GM19455 (cell line): ENCODE measurements around the gene HEMK1.

Experiments used
- ATAC-seq: cut with Tn5 transposase; IDR thresholded peaks from one replicate; pipeline ENCODE4 v1.9.1; 2021; ENCODE audit not compliant: unreplicated experiment

Gene HEMK1

DNA sequence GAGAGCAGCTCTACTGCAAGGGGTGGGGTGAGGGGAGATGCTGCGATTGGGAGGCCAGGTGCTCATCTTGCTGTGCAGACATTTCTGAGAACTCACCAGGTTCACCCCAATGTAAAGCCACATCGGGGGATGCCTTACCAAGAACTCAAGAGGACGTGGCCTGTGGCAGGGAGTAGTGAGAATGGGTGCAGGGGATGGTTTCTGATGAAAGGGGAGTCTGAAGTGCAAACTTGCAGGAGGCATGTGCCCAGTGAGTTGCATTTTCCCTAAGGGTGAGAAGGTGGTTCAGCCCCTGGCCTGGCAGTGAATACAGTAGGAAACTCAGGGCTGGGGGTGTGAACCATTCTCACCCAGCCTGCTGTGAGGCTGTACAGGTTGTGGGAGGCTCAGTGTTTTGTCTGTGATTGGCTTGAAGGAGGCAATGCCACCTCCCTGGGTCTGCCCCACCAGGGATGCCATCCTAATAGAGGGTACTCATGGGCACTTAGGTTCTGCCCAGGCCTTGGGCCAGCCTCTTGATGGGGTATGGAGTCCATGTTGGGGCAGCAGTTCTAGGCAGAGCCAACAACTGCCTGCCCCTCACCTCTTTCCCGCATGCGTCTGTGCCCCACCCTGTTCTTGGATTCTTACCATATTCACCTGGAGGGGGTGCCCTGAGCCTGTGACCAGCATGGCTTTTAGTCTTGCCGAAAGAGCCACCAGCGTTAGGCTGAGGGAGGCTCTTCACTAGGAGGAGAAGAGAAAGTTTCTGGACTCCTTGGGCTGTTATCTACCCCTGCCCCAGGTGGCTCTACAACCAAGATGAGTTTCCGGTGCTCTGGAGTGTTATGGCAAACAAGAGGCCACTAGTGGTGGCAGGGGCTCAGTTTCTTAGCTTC is 4.5 kb downstream of the HEMK1 start:
- no peak for ATAC-seq

DNA sequence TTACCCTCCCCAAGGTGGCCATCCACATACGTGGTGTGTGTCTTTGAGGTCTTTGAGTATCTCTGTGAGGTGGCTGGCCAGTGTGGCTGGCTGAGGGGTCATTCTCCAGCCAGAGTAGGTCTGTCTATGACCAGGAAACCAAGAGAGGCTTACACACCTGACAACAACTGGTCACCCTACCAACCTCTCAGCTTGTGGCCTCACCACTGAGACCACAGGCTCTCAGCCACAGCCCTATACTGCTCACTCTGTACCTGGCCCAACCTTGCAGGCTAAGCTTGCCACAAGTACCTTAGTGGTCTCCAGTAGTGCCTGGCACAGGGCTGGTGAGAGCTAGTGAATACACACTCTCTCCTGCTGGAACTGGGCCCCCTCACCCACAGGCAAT is 5.1 kb downstream of the HEMK1 start:
- ATAC-seq: no peak

DNA sequence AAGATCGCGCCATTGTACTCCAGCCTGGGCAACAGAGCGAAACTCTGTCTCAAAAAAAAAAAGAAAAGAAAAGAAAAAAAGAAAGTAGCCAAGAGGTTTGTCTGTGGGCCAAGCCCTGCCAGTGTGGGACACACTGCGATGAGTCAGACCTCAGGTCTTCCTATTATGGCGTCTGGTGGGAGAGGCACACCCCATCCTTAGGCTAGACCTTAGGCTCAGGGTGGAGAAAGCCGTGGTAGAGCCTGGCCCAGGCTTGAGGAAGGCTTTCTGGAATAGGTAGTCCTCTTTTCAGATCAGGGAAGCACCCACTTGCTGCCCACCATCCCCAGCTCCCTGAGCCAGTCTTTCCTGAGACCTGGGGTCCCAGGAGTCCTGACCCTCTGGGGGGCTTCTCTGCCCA is 6.0 kb downstream of the HEMK1 start:
- ATAC-seq: no peak

DNA sequence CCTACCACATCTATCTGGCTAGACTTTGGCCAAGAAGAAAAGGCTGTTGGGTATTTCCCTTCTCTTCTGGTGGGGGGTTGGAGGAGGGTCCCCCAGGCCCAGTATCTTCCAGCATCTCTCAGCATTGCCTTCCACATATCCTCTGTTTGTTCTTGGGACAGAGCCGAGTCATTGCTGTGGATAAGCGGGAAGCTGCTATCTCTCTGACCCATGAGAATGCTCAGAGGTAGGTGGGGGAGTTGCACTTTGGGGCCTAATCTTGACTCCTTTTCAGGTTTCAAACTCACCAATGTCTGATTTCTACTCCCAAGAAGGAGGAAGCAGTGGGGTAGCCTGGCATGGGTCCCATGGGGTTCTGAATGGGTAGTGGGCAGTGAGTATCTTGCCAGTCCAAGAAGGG is 8.0 kb downstream of the HEMK1 start:
- ATAC-seq: no peak

DNA sequence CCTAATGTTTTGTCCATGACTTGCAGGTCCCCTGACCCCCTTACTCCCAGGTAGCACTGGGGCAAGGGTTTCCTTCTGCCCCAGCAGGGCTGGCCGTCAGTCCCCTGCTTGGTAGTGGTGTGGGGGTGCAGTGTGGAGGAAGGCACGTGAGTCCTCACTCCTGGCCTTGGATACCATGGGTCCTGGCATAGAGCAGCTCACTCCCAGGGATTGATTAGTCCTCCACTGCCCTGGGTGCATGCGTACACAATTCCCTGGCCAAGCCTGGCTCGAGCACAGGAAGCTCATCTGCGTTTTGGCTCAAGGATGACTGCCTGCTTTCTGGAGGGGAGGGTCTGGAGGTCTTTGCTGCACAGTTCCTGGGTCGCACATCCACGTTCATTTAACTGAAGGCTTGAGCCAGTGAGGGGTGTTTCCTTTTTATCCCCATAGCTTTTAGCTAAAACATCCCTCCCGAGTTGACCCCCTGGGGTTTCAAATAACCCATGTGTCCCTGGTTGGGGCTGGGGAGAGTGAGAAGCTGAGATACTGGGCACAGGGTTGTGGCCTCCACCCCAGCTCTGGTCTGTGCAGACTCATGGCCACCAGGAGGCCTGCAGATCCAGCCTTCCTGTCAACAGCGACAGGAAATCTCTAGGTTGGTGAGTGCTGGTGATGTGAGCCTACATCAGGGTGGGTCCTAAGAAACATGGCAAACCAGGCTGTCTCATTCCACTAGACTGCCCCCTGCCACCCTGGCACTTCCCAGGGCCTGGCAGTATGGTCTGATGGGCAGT is 11.5 kb downstream of the HEMK1 start:
- no peak for ATAC-seq

DNA sequence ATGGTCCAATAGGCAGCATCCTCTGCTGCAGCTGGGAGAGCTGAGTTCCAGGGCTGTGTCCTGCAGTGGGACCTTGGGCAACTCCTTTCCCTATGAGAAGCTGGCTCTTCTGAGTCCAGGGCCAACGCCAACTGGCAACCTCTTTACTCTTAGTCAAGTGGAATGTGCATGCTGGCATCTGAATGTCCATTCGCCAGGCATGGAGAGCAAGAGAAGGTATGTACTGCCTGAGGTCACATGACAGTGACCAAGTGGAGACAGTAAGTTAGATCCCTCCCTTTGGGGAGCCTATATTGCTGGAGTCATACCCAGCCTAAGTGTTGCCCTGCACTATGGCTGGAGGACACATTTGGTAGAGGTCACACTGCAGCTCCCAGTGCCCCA is 12.1 kb downstream of the HEMK1 start:
- ATAC-seq: no peak

DNA sequence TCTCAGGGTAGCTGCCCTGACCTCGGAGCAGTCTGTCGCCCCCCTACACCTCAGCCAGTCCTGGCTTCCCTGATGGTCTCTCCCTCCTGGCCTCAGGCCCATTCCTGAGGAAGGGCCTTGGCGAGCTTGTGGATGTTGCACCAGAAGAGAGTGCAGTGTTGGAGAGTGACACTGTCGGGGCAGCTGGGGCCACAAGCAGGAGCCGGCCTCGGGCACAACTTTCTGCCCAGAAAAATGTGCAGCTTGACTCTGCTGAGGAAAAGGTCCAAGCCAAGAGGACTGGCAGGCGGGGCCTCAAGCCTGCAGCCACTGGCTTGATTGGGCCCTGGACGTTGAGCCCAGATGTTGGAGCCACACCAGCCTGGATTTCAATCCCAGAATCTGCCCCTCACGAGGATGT is 12.8 kb downstream of the HEMK1 start:
- ATAC-seq: no peak

DNA sequence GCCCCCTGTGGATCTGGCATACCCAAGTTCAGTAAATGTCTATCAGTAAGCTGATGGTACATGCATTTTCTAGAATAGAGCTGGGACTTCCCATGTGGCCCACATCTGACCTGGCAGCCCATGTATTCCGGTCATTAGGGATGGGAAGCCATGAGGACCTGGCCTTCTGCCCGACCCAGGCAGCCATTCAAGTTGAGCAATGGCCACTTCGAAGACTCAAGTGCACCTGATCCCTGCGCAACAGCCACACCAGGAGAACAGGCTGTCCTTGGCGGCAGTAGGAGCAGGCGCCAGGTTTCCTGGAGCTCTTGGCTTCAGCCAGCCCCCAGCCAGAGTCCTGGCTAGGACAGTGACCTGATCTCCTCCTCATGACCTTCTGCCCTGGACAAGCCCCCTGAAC is 14.6 kb downstream of the HEMK1 start:
- ATAC-seq: no peak

DNA sequence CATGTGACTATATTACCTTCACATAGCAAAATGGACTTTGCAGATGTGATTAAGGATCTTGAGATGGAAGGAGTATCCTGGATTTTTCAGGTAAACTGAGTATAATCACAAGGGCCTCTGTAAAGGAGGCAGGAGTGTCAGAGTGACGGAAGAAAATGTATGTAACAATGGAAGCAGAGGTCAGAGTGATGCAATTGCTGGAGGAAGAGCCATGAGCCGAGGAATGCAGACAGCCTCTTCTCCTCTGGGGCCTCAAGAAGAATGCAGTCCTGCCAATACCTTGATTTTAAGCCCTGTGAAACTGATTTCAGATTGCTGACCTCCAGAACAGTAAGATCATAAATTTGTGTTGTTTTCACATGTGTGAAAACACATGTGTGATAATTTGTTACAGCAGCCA is 15.1 kb downstream of the HEMK1 start:
- no peak for ATAC-seq

DNA sequence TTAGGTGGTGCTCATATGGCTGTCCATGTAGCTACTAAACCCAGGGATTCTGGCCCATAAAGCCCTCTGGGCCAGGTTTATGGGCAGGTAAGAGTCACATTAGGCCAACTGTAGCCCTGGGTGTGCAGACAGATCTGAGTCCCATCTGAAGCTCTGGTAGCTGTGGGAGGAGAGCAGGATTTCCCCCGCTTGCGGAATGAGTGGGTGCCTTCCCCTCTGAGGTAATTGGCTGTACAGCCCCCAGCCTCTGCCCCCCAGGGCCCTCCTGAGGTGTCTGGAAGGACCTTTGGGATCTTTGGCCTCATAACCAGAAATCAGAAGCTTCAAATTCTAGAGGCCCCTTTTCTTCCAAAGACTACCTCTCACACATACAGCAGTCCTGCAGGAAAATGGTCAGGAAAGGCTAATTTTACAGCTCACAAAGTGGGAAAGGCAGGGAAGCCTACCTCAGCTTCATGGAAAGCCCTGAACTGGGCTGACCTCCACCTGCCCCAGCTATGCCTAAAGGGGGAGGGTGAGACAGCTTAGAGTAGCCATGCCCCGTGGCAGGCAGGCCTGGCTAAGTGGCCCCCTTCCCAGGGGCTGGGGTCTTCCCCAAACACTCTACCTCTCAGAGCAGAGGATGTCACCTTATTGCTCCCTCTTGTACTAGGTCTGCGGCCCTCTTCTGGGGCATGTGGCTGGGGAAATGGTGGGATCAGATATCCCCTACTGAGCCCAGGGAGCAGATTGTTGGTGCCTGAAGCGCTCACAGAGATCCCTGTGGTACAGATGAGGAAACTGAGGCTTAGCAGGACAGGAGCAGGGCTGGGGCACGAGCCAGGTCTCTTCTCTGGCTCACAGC is 16.8 kb downstream of the HEMK1 start:
- no peak for ATAC-seq

DNA sequence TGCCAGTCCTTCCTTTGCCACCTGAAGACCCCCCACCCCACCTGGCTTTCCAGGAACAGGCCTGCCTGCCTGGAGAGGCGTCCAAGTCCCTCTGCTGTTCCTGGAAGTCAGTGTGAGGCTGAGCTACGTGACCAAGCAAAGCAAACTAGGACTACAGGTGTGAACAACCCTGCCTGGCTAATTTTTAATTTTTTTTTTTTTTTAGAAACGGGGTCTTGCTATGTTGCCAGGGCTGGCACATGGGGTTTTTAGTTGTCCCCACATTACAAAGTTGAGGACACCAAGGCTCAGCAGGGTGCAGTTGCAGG is 17.4 kb downstream of the HEMK1 start:
- no peak for ATAC-seq

DNA sequence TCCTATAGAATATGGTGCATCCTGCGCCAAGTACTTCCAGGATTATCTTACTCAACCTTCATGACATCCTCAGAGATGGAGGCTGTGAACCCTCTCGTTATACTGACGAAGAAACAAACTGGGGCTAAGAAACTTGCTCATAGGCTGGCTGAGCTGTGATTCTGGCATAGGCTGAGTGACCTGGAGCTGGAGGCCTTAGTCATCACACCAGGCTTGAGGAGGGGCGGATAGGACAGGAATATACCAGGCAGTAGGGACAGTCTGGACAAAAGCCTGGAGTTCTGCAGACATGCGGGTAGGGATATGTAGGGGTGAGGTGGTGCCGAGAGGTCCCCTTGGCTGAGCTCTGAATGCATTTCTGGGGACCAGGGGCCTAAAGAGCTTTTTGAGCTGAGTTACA is 18.1 kb downstream of the HEMK1 start:
- ATAC-seq: no peak

DNA sequence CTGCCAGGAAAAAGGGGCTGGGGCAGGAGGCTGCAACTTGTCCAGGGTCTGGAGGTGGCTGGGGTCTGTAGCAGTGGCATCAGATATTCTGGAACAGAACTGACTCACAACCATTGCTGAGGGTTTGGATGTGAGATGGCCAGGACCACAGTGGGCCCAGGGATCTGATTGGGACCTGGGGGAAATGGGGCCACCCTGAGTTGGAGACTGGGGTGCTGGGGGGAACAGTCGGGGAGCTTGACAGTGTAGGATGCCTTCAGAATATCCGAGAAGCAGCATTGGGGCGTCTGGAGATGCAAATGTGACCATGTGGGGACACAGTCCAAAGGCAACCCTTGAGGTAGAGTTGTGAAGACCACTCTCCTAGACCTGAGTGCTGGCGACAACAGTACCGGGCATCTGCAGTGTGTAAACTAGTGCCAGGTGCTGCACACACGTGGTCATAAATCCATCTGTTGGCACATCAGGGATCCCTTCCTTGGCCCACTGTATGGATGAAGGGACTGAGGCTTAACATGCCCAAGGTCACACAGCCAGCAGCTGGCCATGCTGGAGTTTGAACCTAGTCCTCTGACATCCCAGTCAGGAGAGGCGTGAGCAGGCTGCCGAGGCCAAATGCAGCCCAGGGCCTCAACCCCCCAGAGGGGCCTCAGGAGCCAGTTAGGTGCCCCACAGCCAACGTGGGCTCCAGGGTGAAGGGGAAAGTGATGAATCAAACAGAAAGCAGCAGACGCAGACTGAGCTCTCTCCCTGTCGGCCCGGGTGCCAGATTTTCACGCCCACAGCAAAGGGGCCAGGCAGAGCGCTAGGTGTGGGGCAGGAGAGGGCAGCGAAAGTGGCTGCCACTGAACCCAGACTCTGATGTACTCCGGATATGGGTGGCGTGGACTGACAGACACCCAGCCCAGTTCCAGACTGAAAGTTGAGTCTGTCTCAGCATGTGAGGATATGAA is 18.8 kb downstream of the HEMK1 start:
- ATAC-seq: no peak

DNA sequence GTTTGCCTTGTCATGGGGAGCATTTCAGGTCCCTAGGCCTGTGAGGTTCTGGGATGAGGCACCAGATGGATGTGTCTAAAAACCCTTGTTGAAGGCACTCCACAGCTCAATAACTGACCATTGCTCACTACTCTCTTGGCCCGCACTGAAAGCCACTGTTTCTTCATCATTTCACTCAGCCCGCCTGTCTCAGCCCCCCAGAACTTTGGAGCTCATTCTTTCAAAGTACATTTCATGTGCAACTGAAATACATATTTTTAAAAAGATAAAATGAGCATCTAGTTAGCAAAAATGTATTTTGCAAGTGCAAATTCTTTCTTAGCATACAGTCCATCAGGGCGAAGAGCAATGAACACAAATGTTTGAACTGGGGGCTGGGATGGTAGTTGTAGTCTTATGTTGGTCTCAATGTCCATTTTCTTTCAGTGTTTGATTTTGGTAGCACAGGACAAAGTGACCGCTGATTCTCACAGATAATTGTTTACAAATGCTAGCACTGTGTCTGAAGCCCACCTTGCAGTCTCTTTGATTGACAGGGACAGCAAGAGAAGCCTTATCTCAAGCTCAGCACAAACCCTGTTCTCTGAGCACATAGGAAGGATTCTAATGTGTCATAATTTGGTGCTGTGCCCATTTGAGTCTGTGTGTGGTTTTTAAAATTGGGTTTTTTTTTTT is 19.6 kb downstream of the HEMK1 start:
- no peak for ATAC-seq

DNA sequence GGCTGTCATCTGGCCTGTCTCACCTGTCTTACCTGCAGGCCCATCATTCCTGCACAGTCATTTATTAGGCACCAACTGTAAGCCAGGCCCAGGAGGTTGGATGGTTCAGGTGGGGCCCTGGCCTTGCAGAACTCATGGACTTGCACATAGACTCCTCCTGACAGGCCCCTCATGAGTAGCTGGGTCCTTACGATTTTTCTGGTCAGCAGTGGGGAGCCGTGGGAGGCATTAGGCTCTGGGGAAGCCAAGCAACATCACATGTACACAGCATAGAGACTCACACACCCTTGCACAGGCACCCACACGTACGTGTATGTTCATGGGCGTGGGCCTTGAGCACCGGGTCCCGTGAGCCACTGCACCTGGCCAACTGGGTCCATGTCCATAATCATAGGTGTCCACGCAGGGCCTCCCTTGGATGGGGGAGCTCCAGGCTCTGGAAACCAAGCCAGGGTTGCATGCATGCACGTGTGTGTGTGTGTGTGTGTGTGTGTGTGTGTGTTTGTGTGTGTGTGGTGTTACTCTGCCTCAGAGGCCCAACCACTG is 21.9 kb downstream of the HEMK1 start:
- ATAC-seq: peak; percentile 15

DNA sequence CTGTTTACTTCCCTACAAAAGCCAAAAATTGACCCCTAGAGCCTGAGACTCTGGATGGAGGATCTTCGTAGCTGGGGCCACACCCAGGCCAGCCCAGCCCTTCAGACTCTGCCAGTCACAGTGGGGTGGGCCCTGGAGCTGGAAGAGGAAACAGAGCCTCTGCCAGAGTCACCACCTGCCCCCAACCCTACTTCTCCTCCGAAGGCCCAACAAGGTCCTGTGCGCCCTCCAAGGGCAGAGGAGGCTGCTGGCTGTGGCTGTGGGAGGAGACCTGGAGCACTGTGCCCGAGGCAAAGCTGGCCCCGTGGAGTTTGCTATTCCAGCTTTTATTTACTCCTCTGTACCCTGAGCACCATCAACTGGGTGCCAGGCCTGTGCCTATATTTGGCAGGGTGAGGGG is 23.2 kb downstream of the HEMK1 start:
- no peak for ATAC-seq

DNA sequence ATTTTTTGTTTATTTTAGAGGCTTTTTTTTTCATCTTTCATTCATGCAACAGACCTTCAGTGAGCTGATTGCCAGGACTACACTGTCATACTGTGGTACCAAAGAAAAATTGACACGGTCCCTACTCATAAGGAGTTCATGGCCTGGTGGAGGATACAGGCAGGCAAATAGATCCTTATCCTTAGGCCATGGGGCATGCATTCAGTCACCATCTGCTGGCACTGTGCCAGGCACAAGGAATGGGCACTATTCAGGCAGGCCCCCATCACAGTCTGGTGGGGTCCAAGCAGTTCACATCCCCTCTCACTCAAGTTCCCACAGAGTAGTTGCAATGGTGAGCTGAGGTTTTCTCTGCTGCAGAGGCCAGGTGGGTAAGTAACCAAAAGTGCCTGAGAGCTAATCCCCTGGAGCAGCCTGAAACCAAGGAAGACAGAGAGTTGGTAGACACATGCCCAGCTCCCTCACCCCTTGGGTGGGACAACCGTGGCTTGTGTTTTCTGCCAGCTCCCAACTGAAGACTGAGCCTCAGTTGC is 25.0 kb downstream of the HEMK1 start:
- no peak for ATAC-seq

DNA sequence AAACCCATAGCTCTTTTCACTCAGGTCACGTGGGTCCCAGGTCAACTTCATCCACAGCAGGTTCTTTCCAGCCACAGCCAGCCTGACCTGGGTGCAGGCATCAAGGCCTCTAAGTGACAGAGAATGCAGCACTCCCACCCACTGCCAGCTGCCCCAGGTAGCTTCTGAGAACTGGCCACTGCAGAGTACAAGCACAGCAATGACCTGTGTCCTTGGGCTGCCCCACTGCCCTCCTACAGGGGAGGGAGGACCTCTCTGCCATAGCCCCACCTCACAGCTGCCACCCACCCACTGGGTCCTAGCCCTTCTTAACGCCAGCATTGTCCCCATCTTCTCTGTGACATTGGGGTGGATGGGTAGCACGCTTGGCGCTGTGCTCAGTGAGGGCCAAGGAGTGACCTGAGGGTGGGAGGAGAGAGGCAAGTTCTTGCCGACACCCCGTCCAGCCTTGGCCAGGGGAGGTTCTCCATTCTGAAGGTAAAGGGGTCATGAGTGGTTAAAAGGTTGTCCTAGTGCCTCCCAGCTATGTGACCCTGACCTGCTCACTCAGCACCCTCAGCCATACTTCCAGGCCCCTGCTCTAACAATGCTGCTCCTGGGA is 29.9 kb downstream of the HEMK1 start:
- ATAC-seq: no peak

DNA sequence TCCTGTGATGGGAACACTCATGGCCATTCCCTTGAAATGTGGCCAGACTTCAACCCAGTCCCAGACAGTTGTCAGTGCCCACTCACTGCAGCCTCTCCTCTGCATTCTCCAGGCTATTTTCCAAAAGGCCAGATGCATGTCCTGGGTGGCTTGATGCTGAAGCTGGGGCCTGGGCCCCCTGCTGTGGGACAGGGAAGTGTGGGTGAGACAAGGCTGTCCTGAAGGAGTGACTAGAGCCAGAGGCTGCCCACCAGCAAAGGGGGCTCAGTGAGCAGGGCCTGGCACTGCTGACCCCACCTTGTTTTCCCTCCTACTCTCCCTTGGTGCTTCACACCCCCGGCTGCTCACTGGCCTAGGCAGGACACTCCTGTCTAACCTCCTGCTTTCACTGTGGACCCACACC is 30.4 kb downstream of the HEMK1 start:
- ATAC-seq: no peak
